GM19099 (cell line): ENCODE measurements around the gene ARHGAP15.

Experiments
- POLR2A ChIP-seq: IDR thresholded peaks from 3 replicates; pipeline ENCODE4 v1.6.1; 2011; ENCODE audit warnings: low read depth; ENCODE audit not compliant: insufficient read length; ENCODE audit errors: extremely low read depth

ARHGAP15 gene

GRCh38 chr2:143730155-143730952 is 601.1 kb downstream of the ARHGAP15 start:
- TF ChIP-seq POLR2A: no peak

DNA sequence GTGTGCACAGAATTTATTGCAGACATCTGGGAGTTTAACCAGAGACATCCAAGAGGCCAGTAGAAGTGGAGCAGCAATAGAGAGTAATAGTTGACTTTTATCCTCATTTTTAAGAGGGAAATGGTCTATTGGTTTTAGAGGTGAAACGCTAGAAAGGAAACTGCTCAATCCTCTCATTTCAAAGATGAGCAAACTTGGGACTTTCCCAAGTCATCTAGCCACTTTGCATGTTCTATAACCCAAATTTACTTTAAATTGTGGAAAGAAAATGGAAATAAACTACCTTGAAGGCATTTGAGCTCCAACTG is 601.7 kb downstream of the ARHGAP15 start:
- no peak for TF ChIP-seq POLR2A

DNA sequence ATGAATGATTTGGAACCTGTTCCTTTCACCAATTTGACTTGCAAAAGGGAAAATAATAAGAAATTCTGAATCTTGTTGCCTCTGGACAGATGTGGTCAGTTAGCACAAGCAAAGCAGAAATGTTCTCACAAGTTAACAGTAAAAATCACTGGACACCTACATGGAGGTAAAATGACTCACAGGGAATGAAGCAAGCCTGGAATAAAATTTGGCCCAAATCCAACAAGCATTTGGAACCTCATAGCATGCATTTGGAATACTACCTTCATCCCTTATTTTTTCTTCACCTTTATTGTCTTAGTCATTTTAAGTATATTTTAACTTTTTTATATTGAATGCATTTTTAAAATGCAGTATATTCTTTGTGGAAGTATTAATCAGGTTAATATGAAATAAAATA is 602.9 kb downstream of the ARHGAP15 start:
- no peak for TF ChIP-seq POLR2A

DNA sequence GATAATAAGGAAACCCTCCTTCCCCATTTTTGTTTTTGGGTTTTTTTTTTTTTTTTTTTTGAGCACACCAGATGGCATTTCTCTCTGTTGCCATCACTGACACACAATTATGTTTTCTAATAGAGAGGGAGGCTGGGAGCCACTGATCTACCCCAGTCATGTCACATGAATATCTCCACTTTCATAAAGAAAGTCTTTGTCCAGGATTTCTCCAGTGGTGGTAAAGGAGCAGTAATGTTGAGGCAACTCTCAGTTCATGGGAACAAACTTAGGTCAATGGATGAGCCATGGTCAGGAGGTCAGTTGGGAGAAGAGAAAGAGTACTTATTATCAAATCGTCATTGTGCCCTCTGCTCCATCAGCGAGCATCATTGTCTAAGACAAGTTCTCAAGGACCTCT is 603.7 kb downstream of the ARHGAP15 start:
- TF ChIP-seq POLR2A: no peak

GRCh38 chr2:143734507-143734906 is 605.3 kb downstream of the ARHGAP15 start:
- no peak for TF ChIP-seq POLR2A

DNA sequence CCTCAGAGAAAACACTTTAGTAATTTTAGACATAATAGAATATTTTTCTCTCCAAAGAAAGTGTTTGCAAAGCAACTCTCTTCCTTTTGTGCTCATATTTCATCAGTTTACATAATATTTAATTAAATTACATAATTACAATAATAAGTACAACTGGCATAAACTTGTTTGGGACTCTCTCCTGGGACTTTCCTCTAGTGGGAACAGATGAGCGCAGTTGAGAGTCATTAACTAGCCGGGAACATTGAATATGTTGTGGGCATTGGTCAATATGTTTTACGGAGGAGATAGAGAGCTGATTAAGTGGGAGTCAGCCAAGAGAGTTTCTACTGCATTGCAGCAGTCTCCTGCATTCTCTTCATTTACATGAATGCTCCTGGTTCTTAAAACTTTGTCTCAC is 607.7 kb downstream of the ARHGAP15 start:
- no peak for TF ChIP-seq POLR2A

DNA sequence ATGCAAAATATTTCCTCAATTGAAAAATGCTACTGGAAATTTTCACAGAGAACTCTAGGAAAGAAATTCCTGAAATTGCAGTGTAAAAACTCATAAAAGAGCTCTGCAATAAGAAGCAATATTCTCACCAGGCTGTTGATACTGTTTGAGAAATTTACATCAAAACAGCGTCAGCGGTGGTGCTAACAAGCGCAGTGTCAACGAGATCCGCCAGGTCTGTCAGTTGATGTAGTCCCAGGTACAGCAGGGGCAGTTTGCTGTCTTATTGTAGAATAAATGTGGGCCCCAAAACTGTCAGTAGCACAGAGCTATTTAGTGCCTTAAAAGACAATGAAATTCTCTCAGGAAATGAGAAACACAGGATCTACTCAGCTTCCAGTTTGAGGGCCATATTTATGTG is 611.2 kb downstream of the ARHGAP15 start:
- TF ChIP-seq POLR2A: no peak

DNA sequence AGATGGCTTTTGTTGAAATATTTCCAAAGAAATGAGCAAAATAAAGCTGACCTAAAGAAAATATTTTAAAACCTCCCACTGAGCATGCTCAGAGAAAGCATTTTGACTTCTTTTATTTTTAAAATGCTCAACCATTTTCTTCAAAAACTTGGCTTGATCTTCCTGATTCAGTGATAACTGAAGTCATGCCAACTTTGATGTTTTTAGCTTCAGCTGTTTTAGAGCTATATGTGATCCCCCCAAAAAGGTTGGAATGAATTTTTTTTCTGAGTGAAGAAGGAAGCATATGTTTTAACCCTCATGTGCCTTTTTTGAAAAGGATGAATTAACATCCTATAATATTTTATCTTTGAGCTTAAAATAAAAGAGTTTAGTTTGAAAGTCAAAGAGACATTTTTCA is 612.0 kb downstream of the ARHGAP15 start:
- no peak for TF ChIP-seq POLR2A

GRCh38 chr2:143742581-143742980 is 613.4 kb downstream of the ARHGAP15 start:
- TF ChIP-seq POLR2A: no peak

DNA sequence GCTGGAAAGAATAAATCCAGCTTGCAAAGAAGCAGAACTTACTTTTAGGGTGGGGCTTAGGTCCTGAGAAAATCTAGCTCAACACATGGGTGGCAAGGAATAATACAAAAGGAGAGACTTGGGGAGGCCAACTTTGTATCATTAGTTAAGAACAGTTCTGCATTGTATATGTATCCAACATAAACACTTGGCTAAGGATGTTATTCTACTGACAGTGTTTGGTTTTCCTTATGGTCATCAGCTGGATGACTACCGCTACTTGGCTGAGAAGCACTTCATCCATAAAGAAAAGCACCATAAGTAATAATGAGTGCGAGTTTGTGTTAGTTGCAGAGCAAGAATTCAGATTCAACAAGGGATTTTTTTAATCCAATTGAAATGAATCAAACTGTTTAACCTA is 614.9 kb downstream of the ARHGAP15 start:
- no peak for TF ChIP-seq POLR2A

- TF ChIP-seq POLR2A: no peak
These were observed 615.8 kb downstream of the ARHGAP15 start for GRCh38 chr2:143745060-143745459.

DNA sequence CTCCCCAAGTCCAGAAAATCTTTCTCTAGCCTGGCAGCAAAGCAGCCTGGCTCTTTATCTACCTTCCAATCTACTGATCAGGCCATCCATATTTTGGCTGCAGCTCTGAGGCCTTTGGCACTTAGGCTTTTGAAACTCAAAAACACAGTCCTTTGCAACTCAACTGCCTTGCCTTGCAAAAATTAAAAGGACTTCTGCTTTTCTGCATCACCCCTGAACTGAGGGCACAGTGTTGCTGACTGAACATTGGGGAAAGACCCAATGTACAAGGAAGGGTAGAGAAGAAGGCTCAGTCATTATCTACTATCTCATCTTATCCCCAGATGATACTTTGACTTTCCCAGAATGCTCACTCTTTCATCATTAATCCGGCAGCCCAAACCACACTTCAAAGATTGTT is 625.5 kb downstream of the ARHGAP15 start:
- no peak for TF ChIP-seq POLR2A

DNA sequence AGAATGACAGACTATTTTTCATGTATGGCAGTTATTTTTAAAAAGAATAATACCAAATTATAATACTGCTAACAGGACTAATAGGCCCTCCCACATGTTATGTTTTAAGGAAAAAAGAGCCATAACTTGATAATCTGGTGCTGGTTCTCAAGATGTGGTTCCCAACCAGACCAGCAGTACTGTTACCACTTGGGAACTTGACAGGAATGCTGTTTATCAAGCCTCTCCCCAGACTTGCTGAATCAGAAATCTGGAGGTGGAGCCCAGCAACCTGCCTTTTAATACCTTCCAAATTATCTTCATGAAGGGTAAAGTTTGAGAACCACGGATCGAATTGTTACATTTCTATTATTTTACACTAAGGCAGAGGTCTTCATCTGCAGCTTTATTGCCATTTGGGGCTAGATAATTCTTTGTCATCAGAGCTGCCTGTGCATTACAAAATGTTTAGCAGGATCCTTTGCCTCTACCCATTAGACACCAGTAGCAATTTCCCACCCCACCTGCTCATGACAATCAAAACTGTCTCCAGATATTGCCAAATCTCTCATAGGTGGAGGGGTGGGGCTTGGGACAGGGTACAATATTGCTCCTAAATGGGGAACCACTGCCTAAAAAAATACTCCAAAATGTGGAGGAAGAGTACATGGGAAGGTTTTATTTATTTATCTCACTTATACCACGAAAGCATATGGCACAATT is 629.6 kb downstream of the ARHGAP15 start:
- TF ChIP-seq POLR2A: no peak

- TF ChIP-seq POLR2A: no peak
These were observed 630.2 kb downstream of the ARHGAP15 start for GRCh38 chr2:143759455-143759854.

DNA sequence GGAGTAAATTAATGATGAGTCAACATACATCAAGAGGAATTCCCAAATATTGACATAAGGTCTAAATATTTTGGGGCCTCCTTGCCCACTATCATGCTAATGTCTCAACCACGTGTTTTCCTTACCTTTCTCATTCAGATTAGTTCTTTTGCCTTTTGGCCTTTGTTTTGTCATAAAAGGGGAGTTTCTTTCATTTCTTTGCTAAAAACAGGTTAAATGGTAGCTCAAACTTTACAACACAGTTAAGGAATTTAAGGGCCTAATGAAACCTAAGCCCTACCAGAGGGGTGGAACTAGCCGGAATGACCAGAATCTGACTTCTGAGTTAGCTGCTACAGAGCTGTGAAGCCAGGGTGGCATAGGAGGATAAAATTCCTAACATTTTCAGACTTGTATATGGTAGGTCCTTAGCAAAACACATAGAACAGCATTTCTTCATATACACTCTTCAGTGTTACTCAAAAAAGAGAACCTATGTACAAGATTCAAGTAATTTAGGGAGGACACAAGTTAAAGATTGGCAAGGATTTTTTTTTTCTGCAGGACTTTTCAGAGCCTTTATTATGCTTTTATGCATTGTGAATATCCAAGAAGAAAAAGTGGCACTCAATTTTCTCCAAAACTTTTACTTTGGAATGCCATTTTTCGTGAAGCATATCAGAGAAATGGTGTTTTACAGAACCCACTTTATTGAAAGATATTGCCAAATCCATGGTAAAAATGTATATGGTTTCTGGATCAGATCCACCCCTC is 633.1 kb downstream of the ARHGAP15 start:
- no peak for TF ChIP-seq POLR2A

DNA sequence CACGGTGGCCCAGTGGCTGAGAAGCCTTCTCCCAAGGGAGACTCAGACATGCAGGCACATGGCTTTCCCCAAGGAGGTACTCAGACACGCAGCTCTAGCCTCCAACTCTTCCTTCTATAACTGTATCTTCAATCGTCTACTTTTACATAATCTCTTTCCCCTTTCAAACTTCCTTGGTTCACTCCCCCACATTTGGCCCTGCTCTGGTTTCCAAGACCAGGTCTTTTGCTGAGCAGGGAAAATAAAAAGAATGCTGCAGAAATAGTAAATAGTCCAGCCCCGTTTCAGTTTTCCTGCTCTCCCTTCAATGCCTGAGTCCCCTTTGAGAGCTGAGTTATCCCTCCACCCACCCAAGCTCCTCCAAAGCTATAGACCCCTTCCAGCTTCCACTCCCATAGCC is 635.0 kb downstream of the ARHGAP15 start:
- TF ChIP-seq POLR2A: no peak
